ENCODE data around the gene UTS2. TPM values are rescaled to one million over a fixed set of nuclear protein-coding genes. Genes with fewer than 3 reads are reported as not detected.
A peak's percentile ranks its signal among the peaks of the same experiment; 100 is the strongest.

The UTS2 gene
- polyA plus RNA-seq, 4 donors, result 0.33 to 1.9 (median 0.68) TPM; not detected in 1

GRCh38 chr1:7886405-7886745 lies 33.5 kb upstream of the UTS2 start:
- peaks cover 0 to 5% (median 0%) of the 10 kb centered on the region in 3 donors for H3K27me3 ChIP-seq (ENCODE audit: control insufficient read depth in 3 of 3, insufficient read depth in 3 of 3, low read length in 3 of 3)
- peaks cover 0 to 4% of the 10 kb centered on the region in 2 donors for H3K9me3 ChIP-seq (ENCODE audit: control insufficient read depth in 2 of 2, insufficient read depth in 1 of 2, low read depth in 1 of 2, low read length in 1 of 2)
- peak overlapping the region in 1 of 3 donors; percentile 51 for H3K4me3 ChIP-seq (ENCODE audit: low read depth in 1 of 3, low read length in 3 of 3)
- FAIRE-seq, result no peak
- peak in 1 of 2 donors; percentile 31 for DNase-seq
- no peaks in the 10 kb centered on the region for H3K36me3 ChIP-seq (ENCODE audit: control insufficient read depth in 3 of 3, insufficient read depth in 2 of 3, low read depth in 1 of 3, low read length in 3 of 3)
- H3K27ac ChIP-seq (ENCODE audit: low read depth in 1 of 3, low read length in 2 of 3), result no peak overlapping the region
- 37 to 50% (median 40%) methylated on average over 7 of the region's 7 CpGs for WGBS, 3 donors
- H3K4me1 ChIP-seq (ENCODE audit: control insufficient read depth in 3 of 3, insufficient read depth in 2 of 3, low read depth in 1 of 3, low read length in 2 of 3), result no peaks in the 10 kb centered on the region

DNA sequence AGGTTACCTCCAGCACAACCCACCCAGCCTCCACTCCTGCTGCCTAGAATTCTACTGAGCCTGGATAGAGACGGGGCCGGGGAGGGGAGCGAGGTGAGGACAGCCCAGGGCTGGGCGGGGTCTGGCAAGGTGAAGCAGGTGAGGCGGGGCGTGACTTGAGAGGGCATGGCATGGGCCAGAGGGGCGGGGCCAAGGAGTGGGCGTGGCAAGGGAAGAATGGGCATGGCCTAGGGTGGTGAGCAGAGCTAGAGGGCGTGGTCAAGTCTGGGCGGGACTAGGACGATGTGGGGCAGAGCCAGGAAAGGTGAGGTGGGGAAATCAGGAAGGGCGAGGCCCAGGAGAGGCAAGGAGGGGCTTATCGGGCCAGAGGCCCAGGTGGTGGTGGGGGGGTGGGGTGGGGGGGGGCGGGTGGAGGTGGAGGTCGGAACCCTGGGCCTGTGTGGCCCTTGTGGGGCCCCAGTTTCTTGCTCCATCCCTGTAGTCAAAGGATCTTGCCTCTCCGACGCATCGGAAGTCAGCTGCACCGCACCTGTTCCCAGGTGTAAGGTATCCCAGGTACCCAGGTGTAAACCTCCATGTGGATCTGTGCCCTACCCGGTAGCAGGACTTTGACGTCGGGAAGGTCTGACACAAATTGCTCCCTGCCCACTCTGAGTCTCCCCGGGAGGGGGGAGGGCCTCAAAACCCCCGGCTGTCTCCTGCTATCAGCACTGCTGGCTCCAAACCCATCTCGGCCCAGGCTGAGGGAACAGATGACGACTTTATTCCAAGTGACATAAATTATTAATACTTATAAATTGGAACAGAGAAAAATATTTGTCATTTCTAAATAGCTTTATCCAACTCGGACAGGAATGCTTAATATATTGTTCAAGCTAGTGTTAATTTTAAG lies 32.9 kb upstream of the UTS2 start:
- no peaks in the 10 kb centered on the region for H3K4me1 ChIP-seq (ENCODE audit: control insufficient read depth in 3 of 3, insufficient read depth in 2 of 3, low read depth in 1 of 3, low read length in 2 of 3)
- H3K9me3 ChIP-seq (ENCODE audit: control insufficient read depth in 2 of 2, insufficient read depth in 1 of 2, low read depth in 1 of 2, low read length in 1 of 2), result peaks cover 0 to 4% of the 10 kb centered on the region in 2 donors
- H3K36me3 ChIP-seq (ENCODE audit: control insufficient read depth in 3 of 3, insufficient read depth in 2 of 3, low read depth in 1 of 3, low read length in 3 of 3), result no peaks in the 10 kb centered on the region
- peak overlapping the region in 2 of 3 donors; percentile 59 to 74 for H3K27ac ChIP-seq (ENCODE audit: low read depth in 1 of 3, low read length in 2 of 3)
- peak; percentile 68 to 96 for DNase-seq
- H3K4me3 ChIP-seq (ENCODE audit: low read depth in 1 of 3, low read length in 3 of 3), result peak overlapping the region in 1 of 3 donors; percentile 51
- H3K27me3 ChIP-seq (ENCODE audit: control insufficient read depth in 3 of 3, insufficient read depth in 3 of 3, low read length in 3 of 3), result peaks cover 0 to 5% (median 0%) of the 10 kb centered on the region in 3 donors
- no peak for FAIRE-seq
- 18 to 23% (median 22%) methylated on average over 21 to 27 of the region's 27 CpGs for WGBS, 3 donors

DNA sequence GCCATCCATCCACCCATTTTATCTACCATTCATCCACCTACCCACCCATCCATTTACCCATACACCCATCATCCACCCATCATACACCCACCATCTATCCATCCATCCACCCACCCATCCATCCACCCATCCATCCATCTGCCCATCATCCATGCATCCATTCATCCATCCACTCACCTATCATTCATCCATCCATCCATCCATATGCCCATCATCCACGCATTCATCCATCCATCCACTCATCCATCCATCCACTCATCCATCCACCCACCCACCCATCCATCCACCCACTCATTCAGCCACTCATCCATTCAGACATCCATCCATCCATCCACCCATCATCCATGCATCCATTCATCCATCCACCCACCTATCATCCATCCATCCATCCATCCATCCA lies 31.9 kb upstream of the UTS2 start:
- H3K27ac ChIP-seq (ENCODE audit: low read depth in 1 of 3, low read length in 2 of 3), result no peak overlapping the region
- FAIRE-seq (no peak), DNase-seq (no peak)
- peaks cover 0 to 5% (median 0%) of the 10 kb centered on the region in 3 donors for H3K27me3 ChIP-seq (ENCODE audit: control insufficient read depth in 3 of 3, insufficient read depth in 3 of 3, low read length in 3 of 3)
- H3K4me1 ChIP-seq (ENCODE audit: control insufficient read depth in 3 of 3, insufficient read depth in 2 of 3, low read depth in 1 of 3, low read length in 2 of 3), result no peaks in the 10 kb centered on the region
- H3K4me3 ChIP-seq (ENCODE audit: low read depth in 1 of 3, low read length in 3 of 3), result no peak overlapping the region
- 63 to 100% (median 100%) methylated on average over 1 of the region's 1 CpG for WGBS, 3 donors
- peaks cover 0 to 4% of the 10 kb centered on the region in 2 donors for H3K9me3 ChIP-seq (ENCODE audit: control insufficient read depth in 2 of 2, insufficient read depth in 1 of 2, low read depth in 1 of 2, low read length in 1 of 2)
- H3K36me3 ChIP-seq (ENCODE audit: control insufficient read depth in 3 of 3, insufficient read depth in 2 of 3, low read depth in 1 of 3, low read length in 3 of 3), result no peaks in the 10 kb centered on the region

DNA sequence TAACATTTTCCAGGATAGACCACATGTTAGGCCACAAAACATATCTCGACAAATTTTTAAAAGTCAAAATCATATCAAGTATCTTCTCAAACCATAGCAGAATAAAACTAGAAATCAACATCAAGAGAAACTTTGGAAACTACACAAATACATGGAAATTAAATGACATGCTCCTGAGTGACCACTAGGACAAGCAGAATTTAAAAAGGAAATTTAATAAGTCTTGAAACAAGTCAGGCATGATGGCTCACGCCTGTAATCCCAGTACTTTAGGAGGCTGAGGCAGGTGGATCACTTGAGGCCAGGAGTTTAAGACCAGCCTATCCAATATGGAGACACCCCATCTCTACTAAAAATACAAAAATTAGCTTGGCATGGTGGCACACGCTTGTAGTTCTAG lies 26.4 kb upstream of the UTS2 start:
- Histone ChIP-seq H3K36me3 (ENCODE audit: control insufficient read depth in 3 of 3, insufficient read depth in 2 of 3, low read depth in 1 of 3, low read length in 3 of 3) (no peaks in the 10 kb centered on the region), H3K9me3 (ENCODE audit: control insufficient read depth in 2 of 2, insufficient read depth in 1 of 2, low read depth in 1 of 2, low read length in 1 of 2) (no peaks in the 10 kb centered on the region), H3K27ac (ENCODE audit: low read depth in 1 of 3, low read length in 2 of 3) (no peak overlapping the region), H3K4me3 (ENCODE audit: low read depth in 1 of 3, low read length in 3 of 3) (no peak overlapping the region), H3K27me3 (ENCODE audit: control insufficient read depth in 3 of 3, insufficient read depth in 3 of 3, low read length in 3 of 3) (no peaks in the 10 kb centered on the region), H3K4me1 (ENCODE audit: control insufficient read depth in 3 of 3, insufficient read depth in 2 of 3, low read depth in 1 of 3, low read length in 2 of 3) (no peaks in the 10 kb centered on the region)
- FAIRE-seq (no peak), DNase-seq (no peak)
- 89 to 91% (median 90%) methylated on average over 3 of the region's 3 CpGs for WGBS, 3 donors

DNA sequence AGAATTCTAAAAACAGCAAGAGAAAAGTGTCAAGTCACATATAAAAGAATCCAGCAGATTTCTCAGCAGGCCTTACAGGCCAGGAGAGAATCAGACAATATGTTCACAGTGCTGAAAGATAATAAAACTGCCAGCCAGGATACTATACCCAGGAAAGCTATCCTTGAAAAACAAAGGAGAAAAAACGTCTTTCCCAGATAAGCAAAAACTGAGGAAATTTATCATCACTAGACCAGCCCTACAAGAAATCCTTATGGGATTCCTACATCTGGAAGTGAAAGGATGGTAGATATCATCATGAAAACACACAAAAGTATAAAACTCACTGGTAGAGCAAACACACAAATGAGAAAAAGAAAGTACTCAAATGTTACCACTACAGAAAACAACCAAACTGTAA lies 25.2 kb upstream of the UTS2 start:
- H3K27me3 ChIP-seq (ENCODE audit: control insufficient read depth in 3 of 3, insufficient read depth in 3 of 3, low read length in 3 of 3), result no peaks in the 10 kb centered on the region
- FAIRE-seq, result no peak
- H3K36me3 ChIP-seq (ENCODE audit: control insufficient read depth in 3 of 3, insufficient read depth in 2 of 3, low read depth in 1 of 3, low read length in 3 of 3), result no peaks in the 10 kb centered on the region
- no peak for DNase-seq
- no peak overlapping the region for H3K4me3 ChIP-seq (ENCODE audit: low read depth in 1 of 3, low read length in 3 of 3)
- H3K4me1 ChIP-seq (ENCODE audit: control insufficient read depth in 3 of 3, insufficient read depth in 2 of 3, low read depth in 1 of 3, low read length in 2 of 3), result no peaks in the 10 kb centered on the region
- no peak overlapping the region for H3K27ac ChIP-seq (ENCODE audit: low read depth in 1 of 3, low read length in 2 of 3)
- H3K9me3 ChIP-seq (ENCODE audit: control insufficient read depth in 2 of 2, insufficient read depth in 1 of 2, low read depth in 1 of 2, low read length in 1 of 2), result no peaks in the 10 kb centered on the region
- WGBS, 3 donors, result 44 to 60% (median 51%) methylated on average over 1 of the region's 1 CpG

DNA sequence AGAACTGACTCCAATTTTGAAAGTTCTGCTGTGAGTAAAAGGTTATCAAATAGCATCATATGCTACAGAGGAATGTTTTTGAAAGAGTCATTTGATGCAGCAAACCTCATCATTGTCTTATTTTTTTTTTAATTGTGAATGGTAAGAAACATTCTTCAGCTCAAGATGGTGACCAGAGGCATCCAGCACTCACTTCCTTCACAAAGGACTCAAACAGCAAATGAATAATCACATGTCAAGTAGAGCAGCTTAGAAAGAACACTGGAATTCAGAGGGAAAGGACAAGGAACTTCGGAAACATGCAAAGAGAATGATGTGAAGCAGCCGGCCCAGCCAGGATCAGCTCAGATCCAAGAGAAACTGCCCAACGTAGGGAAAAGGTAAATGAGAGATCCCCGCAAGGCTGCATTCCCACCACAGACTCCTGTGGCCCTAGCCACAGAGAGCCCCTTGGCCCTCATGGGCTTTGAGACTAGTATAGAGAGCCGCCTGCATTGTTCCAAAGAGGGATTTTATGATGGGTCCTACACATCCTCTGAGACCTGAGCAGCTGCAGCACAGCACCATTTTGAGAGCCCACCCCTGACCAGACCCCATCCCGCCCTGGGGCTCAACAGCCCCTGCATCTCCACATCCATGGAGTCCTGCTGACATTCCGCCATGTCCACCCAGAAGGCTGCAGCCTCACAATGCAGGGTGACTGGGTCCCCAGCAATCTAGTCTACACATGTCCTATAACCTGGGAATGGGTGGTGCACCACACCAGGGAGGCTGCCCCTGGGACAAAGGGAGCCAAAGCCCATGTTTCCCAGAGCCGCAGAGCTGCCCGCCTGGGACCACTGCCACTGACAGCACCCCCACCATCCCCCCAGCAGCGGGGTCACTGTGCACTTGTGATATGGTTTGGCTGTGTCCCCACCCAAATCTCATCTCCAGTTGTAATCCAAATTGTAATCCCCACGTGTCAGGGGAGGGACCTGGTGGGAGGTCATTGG lies 21.2 kb upstream of the UTS2 start:
- Histone ChIP-seq H3K36me3 (ENCODE audit: control insufficient read depth in 3 of 3, insufficient read depth in 2 of 3, low read depth in 1 of 3, low read length in 3 of 3) (no peaks in the 10 kb centered on the region), H3K27ac (ENCODE audit: low read depth in 1 of 3, low read length in 2 of 3) (no peak overlapping the region), H3K4me1 (ENCODE audit: control insufficient read depth in 3 of 3, insufficient read depth in 2 of 3, low read depth in 1 of 3, low read length in 2 of 3) (no peaks in the 10 kb centered on the region), H3K4me3 (ENCODE audit: low read depth in 1 of 3, low read length in 3 of 3) (no peak overlapping the region), H3K9me3 (ENCODE audit: control insufficient read depth in 2 of 2, insufficient read depth in 1 of 2, low read depth in 1 of 2, low read length in 1 of 2) (no peaks in the 10 kb centered on the region), H3K27me3 (ENCODE audit: control insufficient read depth in 3 of 3, insufficient read depth in 3 of 3, low read length in 3 of 3) (no peaks in the 10 kb centered on the region)
- no peak for DNase-seq
- WGBS, 3 donors, result 82 to 87% (median 82%) methylated on average over 11 of the region's 11 CpGs
- no peak for FAIRE-seq

DNA sequence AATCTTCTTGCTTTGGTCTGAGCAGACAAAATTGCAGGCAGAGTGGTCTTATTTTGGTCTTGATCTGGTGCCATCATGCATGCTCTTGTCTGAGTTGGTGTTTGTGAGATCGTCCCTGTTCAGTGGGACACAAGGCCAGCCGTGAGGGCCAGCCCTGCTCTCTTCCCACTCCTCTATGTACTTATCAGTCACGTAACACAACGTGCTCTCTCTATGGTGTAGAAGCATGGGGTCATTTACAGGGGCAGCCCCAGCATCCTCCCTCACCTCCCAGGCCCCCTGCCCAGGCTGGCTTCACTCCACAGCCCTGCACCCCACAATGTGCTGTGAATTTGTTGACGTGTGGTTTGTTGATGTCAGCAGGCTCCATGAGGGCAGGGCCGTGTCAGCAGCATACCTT lies 18.3 kb upstream of the UTS2 start:
- Histone ChIP-seq H3K4me3 (ENCODE audit: low read depth in 1 of 3, low read length in 3 of 3) (no peak overlapping the region), H3K4me1 (ENCODE audit: control insufficient read depth in 3 of 3, insufficient read depth in 2 of 3, low read depth in 1 of 3, low read length in 2 of 3) (no peaks in the 10 kb centered on the region), H3K27me3 (ENCODE audit: control insufficient read depth in 3 of 3, insufficient read depth in 3 of 3, low read length in 3 of 3) (no peaks in the 10 kb centered on the region), H3K27ac (ENCODE audit: low read depth in 1 of 3, low read length in 2 of 3) (no peak overlapping the region), H3K36me3 (ENCODE audit: control insufficient read depth in 3 of 3, insufficient read depth in 2 of 3, low read depth in 1 of 3, low read length in 3 of 3) (no peaks in the 10 kb centered on the region), H3K9me3 (ENCODE audit: control insufficient read depth in 2 of 2, insufficient read depth in 1 of 2, low read depth in 1 of 2, low read length in 1 of 2) (no peaks in the 10 kb centered on the region)
- DNase-seq (no peak), FAIRE-seq (no peak)
- 74 to 81% (median 74%) methylated on average over 6 of the region's 6 CpGs for WGBS, 3 donors

DNA sequence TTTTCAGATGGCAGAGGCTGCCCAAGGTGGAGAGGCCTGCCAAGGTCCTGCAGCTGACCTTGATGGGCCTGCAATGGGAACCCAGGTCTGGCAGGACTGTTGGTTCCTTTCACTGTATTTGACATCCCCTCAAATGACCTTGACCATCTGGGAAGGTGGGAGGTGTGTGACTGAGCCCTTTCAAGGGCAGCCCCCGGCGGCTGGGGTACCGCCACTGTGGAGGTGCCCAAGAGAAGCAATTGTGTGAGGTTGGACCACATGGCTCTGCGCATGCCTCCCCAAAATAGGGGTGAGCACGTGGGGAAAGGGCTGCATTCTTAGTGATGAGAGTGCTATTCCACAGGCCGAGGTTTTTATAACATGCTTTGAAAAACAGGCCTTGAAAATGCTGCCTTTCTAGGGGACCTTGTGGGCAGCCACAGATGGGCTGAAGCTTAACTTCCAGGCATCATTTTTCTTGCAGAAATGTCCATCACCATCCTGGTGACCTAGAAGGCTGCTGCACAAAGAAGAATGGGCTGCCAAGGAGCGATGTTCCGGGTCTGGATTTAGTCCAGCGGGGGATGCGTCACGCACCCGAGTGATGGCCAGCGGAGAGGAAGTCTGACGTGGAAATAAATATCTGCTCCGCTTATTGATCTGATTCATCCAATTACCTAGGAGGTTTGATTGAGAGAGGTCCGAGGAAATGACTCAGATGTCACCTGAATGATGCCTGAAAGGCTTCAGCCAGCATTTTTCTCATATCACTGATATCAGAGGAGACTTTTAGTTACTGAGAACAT lies 16.5 kb upstream of the UTS2 start:
- Histone ChIP-seq H3K27ac (ENCODE audit: low read depth in 1 of 3, low read length in 2 of 3) (no peak overlapping the region), H3K4me1 (ENCODE audit: control insufficient read depth in 3 of 3, insufficient read depth in 2 of 3, low read depth in 1 of 3, low read length in 2 of 3) (no peaks in the 10 kb centered on the region), H3K36me3 (ENCODE audit: control insufficient read depth in 3 of 3, insufficient read depth in 2 of 3, low read depth in 1 of 3, low read length in 3 of 3) (no peaks in the 10 kb centered on the region), H3K9me3 (ENCODE audit: control insufficient read depth in 2 of 2, insufficient read depth in 1 of 2, low read depth in 1 of 2, low read length in 1 of 2) (no peaks in the 10 kb centered on the region), H3K4me3 (ENCODE audit: low read depth in 1 of 3, low read length in 3 of 3) (no peak overlapping the region), H3K27me3 (ENCODE audit: control insufficient read depth in 3 of 3, insufficient read depth in 3 of 3, low read length in 3 of 3) (no peaks in the 10 kb centered on the region)
- 86 to 90% (median 89%) methylated on average over 16 of the region's 16 CpGs for WGBS, 3 donors
- DNase-seq, result no peak
- no peak for FAIRE-seq
